ENCODE results near the gene MPO. TPM values are rescaled to one million over a fixed set of nuclear protein-coding genes. Genes with fewer than 3 reads are reported as not detected.

MPO gene
- total RNA-seq, 2 experiments from 2014 or later = not detected

GRCh38 chr17:58311429-58311894 lies 30.7 kb upstream of the MPO start:
- POLR2A ChIA-PET = no interaction called here
- CTCF ChIA-PET = no interaction called here

DNA sequence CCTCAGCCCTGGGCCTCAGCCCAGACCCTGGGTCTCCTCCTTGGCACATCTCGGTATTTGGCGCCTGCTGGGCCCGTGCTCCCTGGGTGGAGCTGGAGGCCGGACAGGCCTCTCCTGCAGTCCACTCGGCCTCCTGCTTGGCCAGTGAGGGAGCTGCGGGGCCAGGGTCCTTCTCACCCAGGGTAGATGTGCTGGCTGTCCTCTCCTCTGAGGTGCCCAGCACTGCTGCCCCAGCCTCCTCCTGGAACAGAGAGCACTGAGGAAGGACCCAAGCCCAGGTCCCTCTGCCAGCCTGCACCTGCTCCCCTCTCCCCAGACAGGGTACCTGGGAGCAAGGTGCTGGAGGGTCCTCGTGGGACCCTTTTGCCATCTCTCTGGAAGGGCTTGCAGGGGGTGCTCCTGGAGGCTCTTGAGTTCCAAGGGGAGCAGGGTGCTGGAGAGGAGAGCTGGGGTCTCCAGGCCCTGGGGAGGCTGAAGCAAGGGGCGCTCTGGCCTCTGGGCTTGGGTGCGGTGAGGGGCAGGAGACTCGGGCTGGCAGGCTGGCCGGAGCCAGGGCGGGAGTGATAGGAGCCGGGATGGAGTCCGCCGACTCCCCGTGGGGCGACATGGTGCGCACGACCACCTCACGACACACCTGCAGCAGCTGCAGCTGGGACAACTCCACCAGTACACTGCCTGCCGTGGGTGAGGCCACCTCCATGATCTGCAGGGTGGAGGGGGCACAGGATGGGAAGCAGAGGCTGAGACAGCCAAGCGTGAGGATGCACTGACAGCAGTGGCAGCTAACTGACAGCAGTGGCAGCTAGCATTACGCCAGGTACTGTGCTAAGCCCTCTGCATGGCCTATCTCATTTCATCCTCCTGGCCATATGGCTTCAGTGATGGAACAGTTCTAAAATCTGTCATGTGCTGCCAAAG lies 30.0 kb upstream of the MPO start:
- CTCF ChIA-PET = no interaction called here
- POLR2A ChIA-PET = no interaction called here

GRCh38 chr17:58309918-58310259 lies 29.2 kb upstream of the MPO start:
- POLR2A ChIA-PET = no interaction called here
- CTCF ChIA-PET = no interaction called here

- POLR2A ChIA-PET = no interaction called here
- CTCF ChIA-PET = no interaction called here
These were observed 28.5 kb upstream of the MPO start for GRCh38 chr17:58308985-58309917.

- POLR2A ChIA-PET = no interaction called here
- CTCF ChIA-PET = interaction anchor here (1.5 kb wide), 1 partner anchor 9 kb away, joined by 8 read pairs; no protein-coding TSS in a partner anchor
These were observed 27.6 kb upstream of the MPO start for GRCh38 chr17:58308173-58308984.

- ChIA-PET CTCF (interaction anchor here (0.8 to 1.5 kb wide), 2 partner anchors 10 to 46 kb away, joined by 3 to 8 read pairs; no protein-coding TSS in a partner anchor), POLR2A (no interaction called here)
These were observed 26.9 kb upstream of the MPO start for GRCh38 chr17:58307468-58308172.

GRCh38 chr17:58306131-58306951 lies 25.6 kb upstream of the MPO start:
- ChIA-PET POLR2A (interaction anchor here (0.5 kb wide), 1 partner anchor 25 kb away, joined by 5 read pairs; no protein-coding TSS in a partner anchor), CTCF (interaction anchor here (1.2 to 3.0 kb wide), 2 partner anchors 10 to 37 kb away, joined by 3 to 26 read pairs; no protein-coding TSS in a partner anchor)

GRCh38 chr17:58305626-58306025 lies 24.9 kb upstream of the MPO start:
- ChIA-PET POLR2A (no interaction called here), CTCF (interaction anchor here (0.9 to 3.0 kb wide), 8 partner anchors 10 to 142 kb away, joined by 3 to 26 read pairs (median 3); partner anchors contain the start of gene SUPT4H1)

DNA sequence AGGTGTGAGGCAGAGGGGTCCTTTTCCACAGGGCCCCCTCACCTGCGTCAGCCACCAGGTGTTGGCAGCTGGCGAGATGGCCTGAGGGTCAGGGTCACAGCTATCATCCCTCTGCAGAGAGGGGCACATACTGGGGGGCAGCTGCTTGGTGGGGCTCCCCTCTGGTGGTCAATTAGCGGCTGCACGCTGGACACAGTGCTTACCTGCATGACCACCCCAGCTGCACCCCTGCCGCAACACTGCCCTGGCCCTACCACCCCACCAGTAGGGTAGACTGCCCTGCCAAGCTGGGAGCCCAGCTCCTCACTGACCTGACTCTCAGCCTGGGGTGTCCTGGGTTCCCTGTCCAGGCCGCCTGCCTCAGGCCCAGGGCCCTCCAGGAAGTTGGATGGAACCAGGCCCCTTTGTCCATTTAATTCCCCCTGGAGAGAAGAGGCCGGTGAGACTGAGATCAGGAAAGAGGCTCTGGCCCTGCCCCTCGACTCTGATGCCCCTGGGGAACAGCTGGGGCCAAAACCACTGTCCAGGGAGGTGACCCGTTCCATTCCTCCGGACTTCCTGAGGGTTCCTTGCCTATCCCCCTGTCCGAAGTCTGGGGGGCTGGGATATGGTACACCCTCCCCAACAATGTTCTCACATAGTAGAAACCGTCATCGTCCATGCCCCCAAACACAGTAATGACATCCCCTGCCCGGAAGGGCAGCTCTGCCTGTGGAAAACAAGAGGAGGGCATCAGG lies 24.2 kb upstream of the MPO start:
- CTCF ChIA-PET = interaction anchor here (0.7 to 3.0 kb wide), 17 partner anchors 8 to 147 kb away, joined by 3 to 26 read pairs (median 3); partner anchors contain the start of genes MKS1 and SUPT4H1
- POLR2A ChIA-PET = interaction anchor here (0.6 kb wide), 1 partner anchor 353 kb away, joined by 3 read pairs; no protein-coding TSS in a partner anchor

DNA sequence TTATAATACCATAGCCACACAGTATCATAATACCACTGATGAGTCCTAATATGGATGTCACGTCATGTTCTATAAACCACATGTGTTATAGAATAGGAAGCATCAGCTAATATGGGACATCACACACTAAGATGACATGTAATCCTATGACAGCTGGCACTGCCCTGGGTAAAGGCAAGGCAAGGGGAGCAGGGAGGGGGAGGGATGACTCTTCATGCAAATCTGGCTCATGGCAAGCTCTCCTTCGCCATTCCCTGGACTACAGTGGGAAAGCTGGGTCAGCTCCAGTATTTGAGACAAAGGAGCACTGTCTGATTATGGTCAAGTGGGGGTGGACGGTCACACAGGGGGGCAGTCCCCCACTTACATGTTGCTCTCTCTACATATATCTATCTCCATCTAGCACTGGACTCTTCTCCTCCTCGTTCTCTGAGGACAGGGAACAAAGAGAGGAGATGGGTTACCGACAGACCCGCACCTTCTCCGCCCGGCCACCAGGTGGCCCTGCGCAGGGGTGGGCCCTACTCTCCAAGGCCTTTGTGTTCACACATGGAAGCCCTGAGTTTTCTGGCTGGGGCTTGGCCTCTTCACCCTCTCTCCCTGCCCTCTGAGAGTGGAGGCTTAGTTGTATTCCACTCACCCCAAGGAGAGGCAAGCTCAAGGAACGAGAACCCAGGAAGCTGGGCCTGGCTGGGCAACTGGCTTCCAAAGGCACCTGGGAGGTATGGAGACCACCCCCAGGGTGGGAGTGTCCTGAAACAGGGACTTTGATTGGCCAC lies 23.4 kb upstream of the MPO start:
- POLR2A ChIA-PET = interaction anchor here (0.6 to 1.0 kb wide), 4 partner anchors 22 to 354 kb away, joined by 3 to 5 read pairs (median 3); no protein-coding TSS in a partner anchor
- CTCF ChIA-PET = interaction anchor here (0.5 to 3.0 kb wide), 17 partner anchors 9 to 148 kb away, joined by 3 to 26 read pairs (median 4); partner anchors contain the start of genes MKS1 and SUPT4H1

DNA sequence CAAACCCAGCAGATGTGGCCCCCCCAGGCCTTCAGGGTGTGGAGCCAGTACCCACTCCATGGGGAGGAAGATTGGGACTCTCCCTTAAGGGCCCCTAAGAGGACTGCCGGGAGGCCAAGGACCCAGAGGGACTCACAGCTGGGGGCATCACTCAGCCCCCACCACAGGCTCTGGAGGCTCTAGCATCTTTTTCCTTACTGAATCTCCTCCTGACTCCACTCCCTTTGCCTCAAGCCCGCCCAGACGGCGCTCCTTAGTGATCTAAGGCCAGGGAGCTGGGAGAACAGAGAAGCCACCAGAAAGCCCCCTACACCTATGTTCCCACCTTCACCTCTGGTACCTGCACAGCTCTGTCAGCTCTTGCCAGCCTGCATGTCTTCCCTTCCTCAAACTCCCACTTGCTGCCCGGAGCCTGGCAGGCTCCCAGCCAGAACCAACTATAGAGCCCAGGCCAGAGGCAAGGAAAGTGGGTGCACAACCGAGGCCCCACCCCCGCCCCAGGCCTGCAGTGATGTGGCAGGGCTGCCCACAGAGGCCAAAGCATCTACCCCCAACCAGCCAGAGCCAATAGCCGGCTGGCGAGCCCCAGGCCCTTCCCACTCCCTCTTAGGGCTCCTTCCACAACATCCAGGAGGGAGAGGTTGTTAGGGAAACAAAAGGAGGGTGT lies 22.3 kb upstream of the MPO start:
- POLR2A ChIA-PET = interaction anchor here (0.8 kb wide), 2 partner anchors 23 to 24 kb away, joined by 3 read pairs; no protein-coding TSS in a partner anchor
- CTCF ChIA-PET = interaction anchor here (0.7 to 1.8 kb wide), 4 partner anchors 19 to 777 kb away, joined by 3 to 4 read pairs (median 4); no protein-coding TSS in a partner anchor

DNA sequence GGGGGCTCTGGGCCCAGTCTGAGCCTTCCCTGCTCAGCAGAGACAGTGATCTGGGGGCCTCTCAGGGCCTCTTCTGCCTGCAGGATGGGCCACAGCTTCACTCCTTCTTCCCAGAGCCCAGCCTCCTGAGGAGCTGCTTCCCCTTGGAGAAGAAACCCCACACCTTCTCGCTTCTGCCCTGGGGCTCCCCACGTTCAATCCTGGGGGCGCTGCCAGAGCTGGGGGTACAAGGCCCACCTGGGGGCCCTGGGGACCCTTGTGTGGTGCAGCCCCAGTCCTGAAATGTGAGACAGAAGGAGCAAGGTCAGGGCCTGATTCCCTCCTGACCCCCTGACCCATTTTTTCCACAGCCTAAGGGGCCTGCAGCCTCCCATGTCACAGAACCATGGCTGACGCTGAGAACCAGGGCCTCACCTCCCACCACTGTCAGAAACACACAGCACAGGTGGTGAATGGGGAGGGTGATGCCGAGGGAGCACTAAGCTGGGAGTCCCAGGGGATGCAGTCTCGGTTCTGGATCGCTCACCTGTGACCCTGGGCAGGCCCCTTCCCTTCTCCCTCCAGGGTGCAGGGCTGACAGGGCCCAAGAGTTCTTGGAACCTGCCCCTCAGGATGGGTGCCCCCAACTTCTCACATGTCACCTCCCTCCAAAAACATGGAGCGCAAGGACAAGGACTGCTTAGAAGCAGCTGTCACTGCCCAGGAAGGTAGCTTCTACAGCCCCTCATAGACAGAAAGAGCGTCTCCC lies 21.6 kb upstream of the MPO start:
- CTCF ChIA-PET = no interaction called here
- POLR2A ChIA-PET = no interaction called here

- CTCF ChIA-PET = no interaction called here
- POLR2A ChIA-PET = no interaction called here
These were observed 20.9 kb upstream of the MPO start for GRCh38 chr17:58301504-58302150.

- POLR2A ChIA-PET = no interaction called here
- CTCF ChIA-PET = no interaction called here
These were observed 19.6 kb upstream of the MPO start for GRCh38 chr17:58300336-58300735.
